Heart right ventricle (tissue), 16 donors: Measurements from ENCODE around the gene CT45A9. TPM values are rescaled to one million over a fixed set of nuclear protein-coding genes. Genes with fewer than 3 reads are reported as not detected.
"Not testable (repeated sequence)": the region's sequence is repeated elsewhere in the genome, so short reads cannot be mapped to it uniquely, and the experiment has no call there.

ENCODE experiments used
- ATAC-seq, 8 donors: fragments of 200-7000 bp; cut with Tn5 transposase; one replicate each; pipeline ENCODE4 v1.9.1; 2020; ENCODE audit warnings: mild to moderate bottlenecking in 8 of 8, moderate library complexity in 8 of 8, moderate number of reproducible peaks in 1 of 8
- DNase-seq, 2 donors: peaks; one replicate each; pipeline ENCODE4 v3.0.0-alpha.2; 2020
- H3K27ac ChIP-seq, 10 donors: fragments of 200-600 bp; sonication (generic) in 2 of 10; one replicate each; pipeline versions ENCODE4 v1.5.0 to v1.8.0; 2020 to 2022; ENCODE audit warnings: mild to moderate bottlenecking in 3 of 10
- H3K27me3 ChIP-seq, 7 donors: fragments of 200-600 bp; one replicate each; pipeline ENCODE4 v1.8.0; 2021 to 2022; ENCODE audit warnings: mild to moderate bottlenecking in 2 of 7
- H3K36me3 ChIP-seq, 9 donors: fragments of 200-600 bp; sonication (generic) in 1 of 9; one replicate each; pipeline versions ENCODE4 v1.5.0 to v1.8.0; 2020 to 2022; ENCODE audit warnings: mild to moderate bottlenecking in 2 of 9
- H3K4me1 ChIP-seq, 9 donors: fragments of 200-600 bp; sonication (generic) in 1 of 9; one replicate each; pipeline versions ENCODE4 v1.5.0 to v1.8.0; 2020 to 2022; ENCODE audit warnings: mild to moderate bottlenecking in 4 of 9
- H3K4me3 ChIP-seq, 10 donors: fragments of 200-600 bp; sonication (generic) in 2 of 10; one replicate each; pipeline versions ENCODE4 v1.5.0 to v1.8.0; 2020 to 2022; ENCODE audit warnings: mild to moderate bottlenecking in 7 of 10, moderate library complexity in 2 of 10
- H3K9me3 ChIP-seq, 11 donors: fragments of 200-600 bp in 10 of 11; sonication (generic) in 2 of 11; one replicate each; pipeline versions ENCODE4 v1.5.0 to v1.8.0; 2013 to 2022; ENCODE audit warnings: mild to moderate bottlenecking in 2 of 11, control low read depth in 1 of 11, moderate library complexity in 1 of 11
- CTCF ChIP-seq, 9 donors: fragments of 200-600 bp; sonication (generic) in 2 of 9; IDR thresholded peaks; one replicate each; pipeline versions ENCODE4 v1.5.0 to v1.8.0; 2021 to 2022; ENCODE audit warnings: antibody characterized with exemption in 9 of 9, mild to moderate bottlenecking in 5 of 9, moderate library complexity in 1 of 9
- WGBS, 2 donors: extraction: QIAGEN DNeasy Blood & Tissue Kit; methylation state at CpG; one replicate each; pipeline ENCODE4 v1.1.7; 2013; ENCODE audit warnings: inconsistent platforms in 1 of 2; 5-methylcytosine and 5-hydroxymethylcytosine counted together
- intact Hi-C, 10 donors: fragments of 100-400 bp; cut with DNase I; formaldehyde crosslinking; loops; one replicate each; pipeline versions ENCODE4 v1.11.1 to v1.14.2; 2022
- polyA plus RNA-seq, 2 donors: library from polyadenylated mRNA; stranded (reverse); fragments of 200-250 nt; gene quantifications; one replicate each; pipeline ENCODE4 v1.2.3, GENCODE V29; 2013
- total RNA-seq, 10 donors: library from RNA; stranded (reverse); fragmentation: NEBNext Ultra II Directional in 3 of 10; extraction: Animal tissue kit (Norgen Biotek cat#: 25700) in 3 of 10; gene quantifications; one replicate each; pipeline versions ENCODE4 v1.2.1 to v1.2.4, GENCODE V29; 2021 to 2023
- donor health status: Arrhythmogenic right ventricular cardiomyopathy.
- donor health status: ischemic (EF 13 %, LVEDD 7.1; RV severe dilation, severe dysfunction).
- donor health status: healthy with polysubstance abuse.
- donor health status: DM: no; HTN: yes; CAD: no.
- donor health status: DM: no; HTN: no; CAD: no.
- donor health status: ischemic (EF 25% LVEDD 6.9; RV normal size, moderate dysfunction).
- donor health status: ischemic (EF 25% LVEDD 5.7; RV mildly dilated, moderate dysfunction).
- donor health status: healthy.
- donor health status: DM: yes; HTN: yes; CAD: no.
- donor health status: Ischemic cardiomyopathy.
- donor health status: ischemic (EF 35%, LVEDD 5.7; RV mildly dilated, moderate dysfunction).
- donor health status: nonischemic (EF 11% LVEDD 7.7; RV severe dilation, severe dysfunction).
- donor health status: DM: yes; HTN: yes; CAD: no.
- donor health status: PGD.
- donor health status: ischemic (EF 29% LVEDD 5.4; RV normal size, mild dysfunction).
- donor health status: nonischemic (EF 23%, LVEDD 6.1; RV moderate dilation, normal function).

The CT45A9 gene
- total and polyA plus RNA-seq, 12 donors: not detected

GRCh38 chrX:135892781-135893180 lies 21.2 kb upstream of the CT45A9 start:
- Histone ChIP-seq H3K36me3 (no peaks in the 10 kb centered on the region), H3K27ac (no peak overlapping the region), H3K4me3 (no peak overlapping the region), H3K9me3 (peaks cover 0 to 7% (median 0%) of the 10 kb centered on the region in 11 donors), H3K4me1 (no peaks in the 10 kb centered on the region), H3K27me3 (no peaks in the 10 kb centered on the region)
- 85 to 88% methylated on average over 11 of the region's 11 CpGs for WGBS, 2 donors
- DNase-seq (no peak), ATAC-seq (no peak)
- TF ChIP-seq CTCF (IDR thresholded peaks at IDR 0.05): no peak
- intact Hi-C loops: no loop called here

- intact Hi-C loops: no loop called here
- Histone ChIP-seq H3K27me3 (no peaks in the 10 kb centered on the region), H3K36me3 (no peaks in the 10 kb centered on the region), H3K4me1 (no peaks in the 10 kb centered on the region), H3K9me3 (peaks cover 0 to 7% (median 0%) of the 10 kb centered on the region in 11 donors), H3K4me3 (no peak overlapping the region), H3K27ac (no peak overlapping the region)
- DNase-seq: no peak
- no peak for ATAC-seq
- no peak for TF ChIP-seq CTCF (IDR thresholded peaks at IDR 0.05)
- WGBS, 2 donors: 89 to 90% methylated on average over 14 of the region's 14 CpGs
Measured at GRCh38 chrX:135890087-135890585, 18.5 kb upstream of the CT45A9 start.

GRCh38 chrX:135888976-135889375 lies 17.4 kb upstream of the CT45A9 start:
- H3K27ac ChIP-seq, H3K36me3 ChIP-seq, H3K4me1 ChIP-seq, H3K4me3 ChIP-seq, H3K9me3 ChIP-seq, intact Hi-C loops, DNase-seq, H3K27me3 ChIP-seq, ATAC-seq: not testable (repeated sequence)
- 71 to 75% methylated on average over 9 to 14 of the region's 15 CpGs for WGBS, 2 donors
- TF ChIP-seq CTCF (IDR thresholded peaks at IDR 0.05): peak in 1 of 9 donors; percentile 11

GRCh38 chrX:135888230-135888629 lies 16.6 kb upstream of the CT45A9 start:
- ATAC-seq, H3K4me1 ChIP-seq, H3K27me3 ChIP-seq, H3K36me3 ChIP-seq, H3K4me3 ChIP-seq, H3K9me3 ChIP-seq, DNase-seq, H3K27ac ChIP-seq, intact Hi-C loops: not testable (repeated sequence)
- WGBS, 2 donors: 92 to 93% methylated on average over 10 of the region's 18 CpGs

GRCh38 chrX:135882741-135883140 lies 11.1 kb upstream of the CT45A9 start:
- H3K27ac ChIP-seq, H3K9me3 ChIP-seq, DNase-seq, ATAC-seq, H3K27me3 ChIP-seq, H3K4me1 ChIP-seq, H3K4me3 ChIP-seq, H3K36me3 ChIP-seq, intact Hi-C loops: not testable (repeated sequence)
- WGBS, 2 donors: 64 to 66% methylated on average over 4 of the region's 5 CpGs

- H3K27me3 ChIP-seq, intact Hi-C loops, DNase-seq, H3K4me3 ChIP-seq, H3K36me3 ChIP-seq, H3K4me1 ChIP-seq, ATAC-seq, H3K9me3 ChIP-seq, H3K27ac ChIP-seq: not testable (repeated sequence)
- WGBS, 2 donors: no CpG with 5 or more reads among the region's 17 CpGs
Measured at GRCh38 chrX:135854438-135854837, 17.2 kb downstream of the CT45A9 start, which contains the start of gene CT45A8. CT45A8 (minus strand) TSS chrX:135854538; CDS start chrX:135850783, 3,755 bp downstream.

- intact Hi-C loops, H3K4me3 ChIP-seq, H3K36me3 ChIP-seq, H3K27ac ChIP-seq, DNase-seq, H3K27me3 ChIP-seq, ATAC-seq, H3K9me3 ChIP-seq, H3K4me1 ChIP-seq: not testable (repeated sequence)
- no CpG with 5 or more reads among the region's 17 CpGs for WGBS, 2 donors
Measured at GRCh38 chrX:135837180-135837579, 34.4 kb downstream of the CT45A9 start, which contains the start of gene CT45A7. CT45A7 (minus strand) TSS chrX:135837280; CDS start chrX:135833533, 3,747 bp downstream.

GRCh38 chrX:135819912-135820311 lies 51.7 kb downstream of the CT45A9 start, which contains the start of gene CT45A2:
CT45A2 (minus strand) TSS chrX:135820012; CDS start chrX:135816265, 3,747 bp downstream.
- H3K4me1 ChIP-seq, H3K27me3 ChIP-seq, H3K9me3 ChIP-seq, H3K36me3 ChIP-seq, H3K4me3 ChIP-seq, DNase-seq, ATAC-seq, H3K27ac ChIP-seq, intact Hi-C loops: not testable (repeated sequence)
- WGBS, 2 donors: no CpG with 5 or more reads among the region's 17 CpGs
